Islet of Langerhans (tissue), 1 donor: ENCODE measurements around the gene OR52E5.

Experiments used
- FAIRE-seq: peaks from one replicate; lab custom pipeline; 2011; peaks lifted over from hg19 to GRCh38; lab: Jason Lieb, UNC

OR52E5 gene

DNA sequence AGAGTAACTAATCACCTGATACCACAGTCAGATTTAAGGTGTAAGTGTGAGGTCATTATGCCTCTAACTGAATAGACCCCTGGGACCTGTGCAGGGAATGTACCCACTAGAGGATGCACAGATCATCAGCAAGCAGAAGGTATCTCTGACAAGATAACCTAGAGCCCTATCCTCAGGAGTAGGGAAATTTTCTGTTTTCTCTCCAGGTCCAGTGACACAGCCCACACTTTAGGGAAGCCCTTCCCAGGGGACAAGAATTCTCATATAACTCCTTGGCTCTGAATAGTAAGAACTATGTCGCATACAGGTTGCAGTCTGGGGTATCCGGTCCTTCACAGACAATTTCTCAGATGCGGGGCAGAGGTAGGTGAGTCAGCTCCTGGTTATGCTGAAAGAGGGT lies at the start of gene OR52E5:
Gene OR52E5 (plus strand): TSS at position 301 of the 400 bp plus-strand sequence. CDS start 7,569 bp downstream, outside the sequence.
- FAIRE-seq: no peak

- no peak for FAIRE-seq
Measured at GRCh38 chr11:5846701-5847100, 46.3 kb upstream of the OR52E5 start.

DNA sequence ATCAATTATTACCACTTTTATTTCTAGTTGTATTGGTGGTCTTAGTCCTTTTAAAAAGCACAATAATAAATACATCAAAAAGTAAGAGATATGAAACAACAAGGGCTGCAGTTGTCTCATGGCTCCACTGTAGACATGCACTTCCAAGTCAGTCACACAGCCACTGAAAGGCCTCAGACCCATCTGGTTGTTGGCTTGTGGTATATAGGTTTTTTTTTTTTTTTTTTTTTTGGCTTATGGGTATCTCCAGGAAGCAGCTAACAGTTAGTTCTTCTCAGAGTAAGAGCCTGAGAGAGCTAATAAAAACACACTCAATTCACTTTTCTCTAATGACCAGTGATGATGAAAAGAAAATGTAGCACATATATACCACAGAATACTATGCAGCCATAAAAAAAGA lies 45.3 kb upstream of the OR52E5 start:
- no peak for FAIRE-seq

- FAIRE-seq: no peak
Measured at GRCh38 chr11:5851002-5851401, 42.0 kb upstream of the OR52E5 start.

GRCh38 chr11:5857590-5857989 lies 35.4 kb upstream of the OR52E5 start, which contains the start of gene OR52E8:
OR52E8 (minus strand) TSS chr11:5857690; CDS start chr11:5857690, 0 bp downstream.
- no peak for FAIRE-seq

GRCh38 chr11:5865826-5866225 lies 27.2 kb upstream of the OR52E5 start:
- no peak for FAIRE-seq

DNA sequence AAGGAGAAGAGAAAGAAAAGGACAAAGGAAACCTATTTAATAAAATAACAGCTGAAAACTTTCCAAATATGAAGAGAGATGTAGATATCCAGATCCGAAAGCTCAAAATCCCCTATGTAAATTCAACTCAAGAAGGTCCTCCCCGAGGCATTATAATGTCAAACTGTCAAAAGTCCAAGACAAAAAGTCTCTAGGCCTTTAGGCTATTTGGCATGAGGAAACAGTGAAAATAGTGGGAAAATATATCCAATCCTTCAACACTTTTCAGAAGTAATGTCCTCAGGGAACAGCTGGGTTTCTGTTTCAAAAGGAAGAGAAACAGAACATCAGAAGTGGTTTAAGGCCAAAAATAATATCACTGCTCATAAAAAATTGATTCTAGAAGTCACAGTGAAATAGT lies 14.4 kb upstream of the OR52E5 start:
- no peak for FAIRE-seq

DNA sequence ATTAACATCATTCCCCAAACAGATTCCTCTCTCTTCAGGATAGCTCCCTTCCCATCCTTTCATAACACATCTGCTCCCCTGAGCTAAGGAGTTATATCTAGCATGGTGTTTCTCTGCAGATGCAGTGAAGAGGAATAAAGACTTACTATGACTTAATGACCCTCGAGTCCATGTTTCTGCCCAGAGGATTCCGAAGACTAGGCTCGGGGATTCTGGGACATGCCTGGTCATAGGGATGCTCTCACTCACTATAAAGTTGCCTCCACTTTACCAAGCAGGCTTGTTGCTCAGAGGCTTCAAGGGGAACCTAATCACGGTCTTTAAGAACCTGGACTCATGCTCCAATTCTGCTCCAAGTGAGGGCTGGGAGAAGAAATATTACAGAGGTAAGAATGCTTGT lies 12.7 kb upstream of the OR52E5 start, which contains the start of gene OR52E4:
Gene OR52E4 (plus strand): TSS at position 301 of the 400 bp plus-strand sequence. CDS start 3,664 bp downstream, outside the sequence.
- no peak for FAIRE-seq

DNA sequence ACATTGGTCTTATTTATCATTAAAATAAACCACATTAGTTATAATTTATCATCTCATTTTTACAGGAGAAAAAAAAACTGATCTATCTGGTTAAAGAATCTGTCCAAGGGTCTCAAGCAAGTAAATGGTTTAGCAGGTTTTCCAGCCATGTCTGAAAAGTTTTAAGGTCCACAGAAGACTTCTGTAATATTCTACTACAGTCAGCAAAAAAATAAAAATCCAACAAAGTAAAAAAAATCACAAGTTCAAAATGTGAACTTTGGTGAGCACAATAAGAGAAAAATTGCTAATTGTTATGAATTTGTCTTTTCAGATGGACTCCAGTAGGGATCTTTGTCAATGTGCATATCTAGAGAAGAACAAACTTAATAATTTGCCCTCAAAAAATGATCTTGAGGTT lies 11.3 kb upstream of the OR52E5 start:
- no peak for FAIRE-seq

DNA sequence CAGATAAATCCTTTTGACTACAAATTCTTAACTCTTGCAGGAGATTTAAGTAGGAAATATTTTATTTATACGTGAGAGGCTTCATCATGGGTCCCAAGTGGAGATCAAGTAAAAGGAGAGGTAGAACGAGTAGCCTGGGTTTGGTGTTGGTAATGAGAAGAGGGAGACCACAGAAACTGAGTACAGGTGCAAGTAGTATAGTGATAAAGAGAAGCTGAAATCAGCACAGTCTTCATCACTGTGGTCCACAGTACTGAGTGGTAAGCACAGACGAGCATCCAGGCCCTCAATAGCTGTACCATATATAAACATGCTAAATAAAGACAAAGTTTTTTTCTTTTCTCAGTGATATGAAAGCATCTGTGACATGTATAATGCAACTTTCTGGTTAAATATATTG lies 5.8 kb upstream of the OR52E5 start:
- FAIRE-seq: no peak

DNA sequence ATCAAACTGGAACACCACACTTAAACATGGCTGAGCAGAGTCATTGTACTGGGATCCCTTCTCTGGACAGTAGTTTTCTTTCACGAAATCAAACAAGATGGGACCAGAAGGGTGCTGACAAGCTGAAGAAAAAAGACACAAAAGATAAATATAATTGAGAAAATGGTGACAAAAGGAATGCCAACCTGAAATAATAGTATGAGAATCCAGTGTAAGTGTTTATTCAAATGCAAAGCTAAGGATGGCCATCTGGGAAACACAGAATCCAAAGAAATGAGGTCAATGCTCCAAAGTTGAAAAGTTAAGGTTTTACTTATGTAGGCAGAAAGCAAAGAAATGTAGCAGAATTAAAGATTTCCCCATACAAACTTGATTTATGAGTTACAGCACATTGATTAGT lies 5.3 kb upstream of the OR52E5 start:
- no peak for FAIRE-seq

DNA sequence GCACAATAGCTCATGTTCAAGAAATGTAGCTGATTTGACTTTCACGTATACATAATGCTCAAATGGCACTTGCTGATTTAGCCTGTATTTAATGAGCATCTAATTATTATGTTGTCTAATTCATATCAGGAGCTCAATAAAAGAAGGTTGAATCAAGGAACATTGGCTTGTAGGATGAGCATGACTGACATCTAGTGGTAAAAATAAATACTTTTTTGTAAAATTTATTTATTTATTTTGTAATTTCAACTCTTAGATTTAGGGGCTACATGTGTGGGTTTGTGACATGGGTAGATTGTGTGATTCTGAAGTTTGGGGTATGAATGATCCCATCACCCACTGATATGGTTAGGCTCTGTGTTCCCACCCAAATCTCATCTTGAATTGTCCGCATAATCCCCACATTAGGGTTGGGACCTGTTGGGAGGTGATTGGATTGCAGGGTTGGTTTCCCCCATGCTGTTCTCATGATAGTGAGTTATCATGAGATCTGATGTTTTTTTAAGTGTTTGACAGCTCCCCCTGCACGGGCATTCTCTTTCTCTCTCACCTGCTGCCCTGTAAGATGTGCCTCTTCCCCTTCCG lies 1.7 kb upstream of the OR52E5 start:
- peak; percentile 93 for FAIRE-seq

DNA sequence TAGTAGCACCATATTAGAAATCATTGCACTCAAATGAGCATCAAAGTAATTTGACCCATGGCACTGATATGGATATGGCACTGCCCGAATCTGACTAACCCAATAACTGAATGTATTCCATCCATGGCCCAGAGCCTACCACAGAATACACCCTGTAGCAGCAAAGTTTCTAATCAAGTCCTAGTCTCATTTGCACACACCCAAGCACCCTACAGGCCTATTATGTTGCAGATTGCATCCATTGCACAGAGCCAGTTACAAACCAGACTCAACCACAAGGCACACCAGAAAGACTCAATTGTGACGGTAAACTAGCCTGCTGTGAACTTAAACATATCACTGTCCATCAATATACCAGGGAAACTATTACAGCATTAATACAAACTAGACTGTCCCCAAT lies 6.5 kb downstream of the OR52E5 start:
- FAIRE-seq: no peak

GRCh38 chr11:5910540-5910939 lies 17.5 kb downstream of the OR52E5 start:
- no peak for FAIRE-seq

GRCh38 chr11:5922749-5923426 lies 29.9 kb downstream of the OR52E5 start:
- no peak for FAIRE-seq

GRCh38 chr11:5923427-5923776 lies 30.4 kb downstream of the OR52E5 start:
- no peak for FAIRE-seq

GRCh38 chr11:5923794-5924193 lies 30.8 kb downstream of the OR52E5 start:
- FAIRE-seq: no peak

DNA sequence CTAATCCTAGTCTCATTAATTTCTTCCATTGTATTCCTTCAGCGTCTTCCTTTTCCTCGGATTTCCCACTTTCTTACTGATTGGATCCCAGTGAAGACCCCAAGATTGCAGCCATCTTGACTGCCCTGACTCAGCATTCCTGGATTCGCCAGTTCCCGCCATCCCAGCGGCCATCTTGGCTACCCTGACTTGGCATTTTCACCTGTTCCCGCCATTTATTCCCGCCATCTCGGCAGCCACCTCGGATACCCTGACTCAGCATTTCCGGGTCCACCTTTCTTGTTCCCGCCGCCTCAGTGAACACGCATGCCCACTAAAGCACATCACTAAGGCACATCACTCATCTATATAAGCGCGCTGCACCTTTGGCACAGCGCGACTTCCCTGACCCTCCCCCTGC lies 35.3 kb downstream of the OR52E5 start:
- no peak for FAIRE-seq

DNA sequence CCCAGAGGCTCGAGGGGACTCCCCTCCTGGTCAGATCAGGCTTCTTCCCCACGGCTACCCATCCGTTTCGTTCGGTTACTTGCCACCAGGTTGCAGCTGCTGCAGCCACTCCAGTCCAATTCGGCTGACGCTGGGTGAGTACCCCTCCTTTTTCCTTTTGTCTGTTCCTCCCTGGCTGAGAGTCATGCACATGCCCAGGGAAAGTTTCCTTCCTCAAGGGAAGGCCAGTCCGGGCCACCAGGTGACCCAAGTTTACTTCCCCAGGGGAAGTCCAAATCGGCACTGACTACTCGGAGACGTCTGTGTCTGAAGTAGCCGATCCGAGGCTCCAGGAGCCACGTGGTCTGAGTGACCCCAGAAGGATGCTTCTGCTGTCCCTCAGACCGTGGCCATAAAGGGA lies 35.8 kb downstream of the OR52E5 start:
- no peak for FAIRE-seq

DNA sequence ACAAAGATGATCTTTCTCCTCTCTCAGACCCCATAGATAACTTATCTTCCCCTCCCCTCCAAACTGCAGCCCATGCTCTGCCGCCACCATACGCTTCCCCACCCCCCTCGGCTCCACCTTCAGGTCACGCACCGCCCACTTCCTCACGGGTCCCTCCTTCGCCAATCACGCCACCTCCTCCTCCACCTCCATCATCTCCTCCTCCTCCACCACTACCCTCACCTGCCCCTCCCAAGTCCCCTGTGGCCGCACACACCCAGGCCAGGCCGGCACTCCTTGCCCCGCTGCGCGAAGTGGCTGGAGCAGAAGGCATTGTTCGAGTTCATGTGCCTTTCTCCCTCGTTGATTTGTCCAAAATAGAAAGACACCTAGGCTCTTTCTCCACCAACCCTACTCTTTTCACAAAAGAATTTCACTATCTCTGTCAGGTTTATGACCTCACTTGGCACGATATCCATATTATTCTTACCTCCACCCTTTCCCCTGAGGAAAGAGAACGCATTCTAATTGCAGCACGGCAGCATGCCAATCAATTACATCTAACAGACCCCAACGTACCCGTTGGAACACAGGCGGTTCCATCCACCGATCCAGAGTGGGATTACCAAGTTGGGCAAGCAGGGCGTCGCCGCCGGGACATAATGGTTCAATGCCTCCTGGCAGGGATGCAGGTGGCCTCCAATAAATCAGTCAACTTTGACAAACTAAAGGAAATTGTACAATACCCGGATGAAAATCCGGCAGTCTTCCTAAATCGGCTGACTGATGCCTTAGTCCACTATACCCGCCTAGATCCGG lies 36.8 kb downstream of the OR52E5 start:
- no peak for FAIRE-seq

DNA sequence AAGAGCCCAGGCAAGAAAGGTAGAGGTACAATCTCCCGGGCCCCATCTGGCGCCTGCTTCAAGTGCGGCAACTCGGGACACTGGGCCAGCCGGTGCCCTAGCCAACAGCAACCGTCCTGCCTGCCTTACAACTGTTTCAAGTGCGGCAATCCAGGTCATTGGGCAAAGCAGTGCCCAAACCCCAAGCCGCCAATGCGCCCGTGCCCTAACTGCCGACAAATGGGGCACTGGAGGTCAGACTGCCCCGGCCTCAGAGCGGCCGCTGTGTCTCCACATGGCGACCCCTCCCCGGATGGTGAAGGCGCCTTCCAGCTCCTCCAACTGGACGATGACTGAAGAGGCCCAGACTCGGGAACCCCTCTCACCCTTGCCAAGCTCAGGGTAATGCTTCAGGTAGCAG lies 37.6 kb downstream of the OR52E5 start:
- FAIRE-seq: no peak

- FAIRE-seq: no peak
Measured at GRCh38 chr11:5931061-5931460, 38.1 kb downstream of the OR52E5 start.

- no peak for FAIRE-seq
Measured at GRCh38 chr11:5932671-5933070, 39.7 kb downstream of the OR52E5 start.
